Astrocyte (in vitro differentiated cells and primary cell): Measurements from ENCODE around the gene USP17L24. TPM values are rescaled to one million over a fixed set of nuclear protein-coding genes. Genes with fewer than 3 reads are reported as not detected.
"Not testable (repeated sequence)": the region's sequence is repeated elsewhere in the genome, so short reads cannot be mapped to it uniquely, and the experiment has no call there.

Experiments used
- DNase-seq: peaks from one replicate; pipeline ENCODE4 v3.0.0-alpha.2; 2010; ENCODE audit warnings: low read depth
- FAIRE-seq: peaks from 2 replicates; lab custom pipeline; 2011; peaks lifted over from hg19 to GRCh38; lab: Jason Lieb, UNC
- H2AFZ ChIP-seq: 2 replicates; pipeline ENCODE4 v1.6.0; 2012; ENCODE audit warnings: low read depth, low read length, inconsistent platforms
- H3K27ac ChIP-seq: 2 replicates; pipeline ENCODE4 v1.5.1; 2011; ENCODE audit warnings: low read depth, low read length, inconsistent platforms
- H3K27me3 ChIP-seq: 2 replicates; pipeline ENCODE4 v1.6.0; 2011; ENCODE audit warnings: low read length, inconsistent platforms; ENCODE audit not compliant: insufficient read depth
- H3K36me3 ChIP-seq: 2 replicates; pipeline ENCODE4 v1.5.1; 2011; ENCODE audit warnings: low read length, inconsistent platforms; ENCODE audit not compliant: insufficient read depth
- H3K4me1 ChIP-seq: 2 replicates; pipeline ENCODE4 v1.5.1; 2011; ENCODE audit warnings: low read length, inconsistent platforms; ENCODE audit not compliant: insufficient read depth
- H3K4me2 ChIP-seq: 2 replicates; pipeline ENCODE4 v1.6.0; 2012; ENCODE audit warnings: low read length, inconsistent platforms
- H3K4me3 ChIP-seq: 2 replicates; pipeline ENCODE4 v1.5.1; 2011; ENCODE audit warnings: low read depth, mild to moderate bottlenecking, low read length, inconsistent platforms; ENCODE audit not compliant: insufficient read depth
- H3K79me2 ChIP-seq: 2 replicates; pipeline ENCODE4 v1.6.0; 2012; ENCODE audit warnings: mild to moderate bottlenecking, low read length, inconsistent platforms; ENCODE audit not compliant: insufficient read depth
- H3K9ac ChIP-seq: 2 replicates; pipeline ENCODE4 v1.6.0; 2012; ENCODE audit warnings: mild to moderate bottlenecking, low read length, inconsistent platforms
- H3K9me3 ChIP-seq: 2 replicates; pipeline ENCODE4 v1.5.1; 2012; ENCODE audit warnings: low read depth, mild to moderate bottlenecking, low read length, inconsistent platforms; ENCODE audit not compliant: insufficient read depth
- H4K20me1 ChIP-seq: 2 replicates; pipeline ENCODE4 v1.6.0; 2012; ENCODE audit warnings: low read length, inconsistent platforms; ENCODE audit not compliant: insufficient read depth
- H3K27ac Mint-ChIP-seq: one replicate; pipeline ENCODE4 v1.8.0; 2021; ENCODE audit warnings: mild to moderate bottlenecking, mixed read lengths; ENCODE audit not compliant: unreplicated experiment
- H3K27me3 Mint-ChIP-seq: one replicate; pipeline ENCODE4 v1.8.0; 2021; ENCODE audit warnings: low read depth, mixed read lengths; ENCODE audit not compliant: unreplicated experiment
- H3K36me3 Mint-ChIP-seq: one replicate; pipeline ENCODE4 v1.8.0; 2021; ENCODE audit warnings: low read depth, mixed read lengths; ENCODE audit not compliant: unreplicated experiment
- H3K4me1 Mint-ChIP-seq: one replicate; pipeline ENCODE4 v1.8.0; 2021; ENCODE audit warnings: low read depth, mixed read lengths; ENCODE audit not compliant: unreplicated experiment
- H3K4me3 Mint-ChIP-seq: one replicate; pipeline ENCODE4 v1.8.0; 2021; ENCODE audit warnings: mild to moderate bottlenecking, moderate library complexity, mixed read lengths; ENCODE audit not compliant: unreplicated experiment
- H3K9me3 Mint-ChIP-seq: one replicate; pipeline ENCODE4 v1.8.0; 2021; ENCODE audit warnings: mild to moderate bottlenecking, mixed read lengths; ENCODE audit not compliant: unreplicated experiment
- total RNA-seq: library from RNA; stranded (reverse); gene quantifications from 2 replicates; pipeline ENCODE4 v1.2.1, GENCODE V29; 2021

The USP17L24 gene
- total RNA-seq, 1 donor from 2014 or later: not detected

DNA sequence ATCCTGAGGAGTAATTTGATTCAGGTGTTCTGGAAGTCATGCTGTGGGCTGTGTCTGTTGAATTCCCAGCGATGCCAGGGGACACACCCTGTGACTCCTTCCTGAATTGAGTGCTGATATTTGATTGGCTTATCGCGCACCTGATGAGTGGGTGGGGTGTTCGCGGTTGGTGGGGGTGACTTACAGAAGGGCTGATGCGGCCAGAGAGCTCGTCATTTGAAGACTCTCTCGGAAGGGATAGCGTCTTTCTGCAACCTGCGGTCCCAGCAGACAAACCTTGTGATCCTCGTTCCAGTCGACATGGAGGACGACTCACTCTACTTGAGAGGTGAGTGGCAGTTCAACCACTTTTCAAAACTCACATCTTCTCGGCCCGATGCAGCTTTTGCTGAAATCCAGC lies 18.9 kb downstream of the USP17L24 start, which contains the start of gene USP17L27:
USP17L27 (plus strand) TSS at position 301 of the 400 bp plus-strand sequence; CDS start at position 301, 0 bp downstream.
- H3K4me3 ChIP-seq, H3K27me3 ChIP-seq, H3K4me1 ChIP-seq, H3K27ac Mint-ChIP-seq, H3K27me3 Mint-ChIP-seq, FAIRE-seq, H3K4me1 Mint-ChIP-seq, H3K9me3 ChIP-seq, H3K4me2 ChIP-seq, H3K9ac ChIP-seq, H3K36me3 ChIP-seq, DNase-seq, H2AFZ ChIP-seq, H3K27ac ChIP-seq, H4K20me1 ChIP-seq, H3K9me3 Mint-ChIP-seq, H3K4me3 Mint-ChIP-seq, H3K79me2 ChIP-seq, H3K36me3 Mint-ChIP-seq: not testable (repeated sequence)

DNA sequence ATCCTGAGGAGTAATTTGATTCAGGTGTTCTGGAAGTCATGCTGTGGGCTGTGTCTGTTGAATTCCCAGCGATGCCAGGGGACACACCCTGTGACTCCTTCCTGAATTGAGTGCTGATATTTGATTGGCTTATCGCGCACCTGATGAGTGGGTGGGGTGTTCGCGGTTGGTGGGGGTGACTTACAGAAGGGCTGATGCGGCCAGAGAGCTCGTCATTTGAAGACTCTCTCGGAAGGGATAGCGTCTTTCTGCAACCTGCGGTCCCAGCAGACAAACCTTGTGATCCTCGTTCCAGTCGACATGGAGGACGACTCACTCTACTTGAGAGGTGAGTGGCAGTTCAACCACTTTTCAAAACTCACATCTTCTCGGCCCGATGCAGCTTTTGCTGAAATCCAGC lies 23.6 kb downstream of the USP17L24 start, which contains the start of gene USP17L28:
USP17L28 (plus strand) TSS at position 301 of the 400 bp plus-strand sequence; CDS start at position 301, 0 bp downstream.
- not testable (repeated sequence) for H3K4me3 Mint-ChIP-seq, FAIRE-seq, H3K9ac ChIP-seq, H3K4me1 Mint-ChIP-seq, H3K36me3 Mint-ChIP-seq, H3K9me3 Mint-ChIP-seq, H3K4me3 ChIP-seq, H3K4me1 ChIP-seq, H3K27ac Mint-ChIP-seq, H3K9me3 ChIP-seq, H4K20me1 ChIP-seq, H3K27ac ChIP-seq, DNase-seq, H3K79me2 ChIP-seq, H3K27me3 ChIP-seq, H3K27me3 Mint-ChIP-seq, H3K36me3 ChIP-seq, H3K4me2 ChIP-seq, H2AFZ ChIP-seq

DNA sequence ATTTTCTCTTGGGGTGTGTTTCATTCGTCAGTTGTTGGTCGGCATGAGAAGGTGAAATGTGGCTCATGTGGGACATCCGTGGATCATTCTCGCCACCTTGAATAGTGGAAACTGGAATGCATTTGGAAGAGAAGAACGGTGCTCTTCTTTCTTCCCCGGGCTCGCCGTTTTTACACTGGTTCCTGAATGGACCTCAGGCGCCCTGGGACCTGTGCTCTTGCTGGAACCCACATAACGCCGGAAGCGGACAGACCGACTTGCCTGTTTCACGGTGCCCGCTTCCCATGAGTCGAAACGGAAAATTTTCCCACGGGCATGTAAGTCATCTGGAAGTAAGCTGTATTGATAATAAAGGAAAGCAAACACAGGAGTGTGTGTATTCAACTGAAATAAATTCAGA lies 25.9 kb downstream of the USP17L24 start:
- FAIRE-seq, H3K27ac Mint-ChIP-seq, H3K4me3 Mint-ChIP-seq, H3K9me3 ChIP-seq, H3K4me1 Mint-ChIP-seq, H3K9ac ChIP-seq, H3K4me2 ChIP-seq, H3K4me1 ChIP-seq, H3K4me3 ChIP-seq, H2AFZ ChIP-seq, H3K36me3 ChIP-seq, H3K27ac ChIP-seq, H3K9me3 Mint-ChIP-seq, H3K27me3 Mint-ChIP-seq, H3K36me3 Mint-ChIP-seq, H3K27me3 ChIP-seq, DNase-seq, H4K20me1 ChIP-seq, H3K79me2 ChIP-seq: not testable (repeated sequence)

DNA sequence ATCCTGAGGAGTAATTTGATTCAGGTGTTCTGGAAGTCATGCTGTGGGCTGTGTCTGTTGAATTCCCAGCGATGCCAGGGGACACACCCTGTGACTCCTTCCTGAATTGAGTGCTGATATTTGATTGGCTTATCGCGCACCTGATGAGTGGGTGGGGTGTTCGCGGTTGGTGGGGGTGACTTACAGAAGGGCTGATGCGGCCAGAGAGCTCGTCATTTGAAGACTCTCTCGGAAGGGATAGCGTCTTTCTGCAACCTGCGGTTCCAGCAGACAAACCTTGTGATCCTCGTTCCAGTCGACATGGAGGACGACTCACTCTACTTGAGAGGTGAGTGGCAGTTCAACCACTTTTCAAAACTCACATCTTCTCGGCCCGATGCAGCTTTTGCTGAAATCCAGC lies 28.4 kb downstream of the USP17L24 start, which contains the start of gene USP17L29:
USP17L29 (plus strand) TSS at position 301 of the 400 bp plus-strand sequence; CDS start at position 301, 0 bp downstream.
- not testable (repeated sequence) for H3K9me3 Mint-ChIP-seq, H3K36me3 Mint-ChIP-seq, H3K4me3 Mint-ChIP-seq, H4K20me1 ChIP-seq, H3K4me3 ChIP-seq, H3K4me2 ChIP-seq, H3K36me3 ChIP-seq, H3K9ac ChIP-seq, H3K4me1 ChIP-seq, H2AFZ ChIP-seq, H3K27ac Mint-ChIP-seq, H3K27ac ChIP-seq, DNase-seq, H3K9me3 ChIP-seq, H3K79me2 ChIP-seq, H3K27me3 ChIP-seq, FAIRE-seq, H3K4me1 Mint-ChIP-seq, H3K27me3 Mint-ChIP-seq

DNA sequence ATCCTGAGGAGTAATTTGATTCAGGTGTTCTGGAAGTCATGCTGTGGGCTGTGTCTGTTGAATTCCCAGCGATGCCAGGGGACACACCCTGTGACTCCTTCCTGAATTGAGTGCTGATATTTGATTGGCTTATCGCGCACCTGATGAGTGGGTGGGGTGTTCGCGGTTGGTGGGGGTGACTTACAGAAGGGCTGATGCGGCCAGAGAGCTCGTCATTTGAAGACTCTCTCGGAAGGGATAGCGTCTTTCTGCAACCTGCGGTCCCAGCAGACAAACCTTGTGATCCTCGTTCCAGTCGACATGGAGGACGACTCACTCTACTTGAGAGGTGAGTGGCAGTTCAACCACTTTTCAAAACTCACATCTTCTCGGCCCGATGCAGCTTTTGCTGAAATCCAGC lies 37.9 kb downstream of the USP17L24 start, which contains the start of gene USP17L30:
USP17L30 (plus strand) TSS at position 301 of the 400 bp plus-strand sequence; CDS start at position 301, 0 bp downstream.
- H3K4me1 ChIP-seq, H4K20me1 ChIP-seq, H3K4me1 Mint-ChIP-seq, DNase-seq, H3K9me3 ChIP-seq, H3K4me3 Mint-ChIP-seq, H3K27ac Mint-ChIP-seq, H3K36me3 ChIP-seq, H2AFZ ChIP-seq, H3K27me3 Mint-ChIP-seq, H3K9ac ChIP-seq, H3K9me3 Mint-ChIP-seq, H3K4me2 ChIP-seq, H3K4me3 ChIP-seq, H3K27me3 ChIP-seq, H3K79me2 ChIP-seq, H3K27ac ChIP-seq, FAIRE-seq, H3K36me3 Mint-ChIP-seq: not testable (repeated sequence)
